HG02852 (cell line): ENCODE measurements around the gene ARHGAP44.
"Not testable (repeated sequence)": the region's sequence is repeated elsewhere in the genome, so short reads cannot be mapped to it uniquely, and the experiment has no call there.

Source experiments
- ATAC-seq: cut with Tn5 transposase; IDR thresholded peaks from one replicate; pipeline ENCODE4 v1.9.1; 2021; ENCODE audit warnings: mild to moderate bottlenecking, moderate library complexity; ENCODE audit not compliant: unreplicated experiment

The ARHGAP44 gene

DNA sequence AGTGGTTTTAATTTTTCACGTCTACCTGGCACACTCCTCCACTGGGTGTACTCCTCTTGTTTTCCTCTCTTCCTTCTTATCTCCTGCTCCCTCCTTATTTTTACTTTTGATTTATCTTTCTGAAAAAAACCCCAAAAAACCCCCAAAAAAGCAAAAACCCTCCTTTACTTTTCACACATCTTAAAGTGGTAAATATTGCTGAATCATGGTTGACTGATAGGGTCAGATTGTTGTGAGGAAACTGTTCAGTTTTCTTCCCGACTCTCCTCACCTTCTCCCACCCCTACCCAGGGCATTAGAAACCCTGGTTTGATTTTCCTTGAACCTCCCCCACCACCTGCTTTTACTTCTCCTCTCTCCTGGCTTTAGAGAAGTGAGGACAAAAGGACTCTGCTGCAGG, 25.4 kb downstream of the ARHGAP44 start:
- no peak for ATAC-seq

DNA sequence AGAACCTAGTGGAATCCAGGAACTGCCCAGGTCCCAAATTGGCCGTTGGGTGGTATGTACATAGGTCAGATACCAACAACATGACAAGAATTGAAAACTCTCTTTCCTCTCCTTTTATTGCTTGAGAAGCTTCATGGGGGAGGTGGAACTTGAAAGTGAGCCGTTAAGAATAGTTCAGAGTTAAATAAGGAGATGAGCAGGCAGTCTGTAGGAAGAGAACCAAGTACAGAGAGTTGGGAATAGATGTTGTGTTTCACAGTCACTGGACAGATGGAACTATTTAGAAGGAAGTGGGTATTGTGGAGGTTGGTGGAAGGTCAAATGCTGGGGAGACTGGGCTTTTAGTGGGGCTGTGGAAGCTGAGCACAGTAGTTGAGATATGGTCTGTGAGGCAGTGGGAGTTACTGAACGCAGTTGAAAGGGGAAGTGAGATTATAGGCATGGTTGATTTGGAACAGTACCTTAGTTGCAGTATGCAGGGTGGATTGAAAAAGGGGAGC, 26.4 kb downstream of the ARHGAP44 start:
- peak; percentile 100 for ATAC-seq

DNA sequence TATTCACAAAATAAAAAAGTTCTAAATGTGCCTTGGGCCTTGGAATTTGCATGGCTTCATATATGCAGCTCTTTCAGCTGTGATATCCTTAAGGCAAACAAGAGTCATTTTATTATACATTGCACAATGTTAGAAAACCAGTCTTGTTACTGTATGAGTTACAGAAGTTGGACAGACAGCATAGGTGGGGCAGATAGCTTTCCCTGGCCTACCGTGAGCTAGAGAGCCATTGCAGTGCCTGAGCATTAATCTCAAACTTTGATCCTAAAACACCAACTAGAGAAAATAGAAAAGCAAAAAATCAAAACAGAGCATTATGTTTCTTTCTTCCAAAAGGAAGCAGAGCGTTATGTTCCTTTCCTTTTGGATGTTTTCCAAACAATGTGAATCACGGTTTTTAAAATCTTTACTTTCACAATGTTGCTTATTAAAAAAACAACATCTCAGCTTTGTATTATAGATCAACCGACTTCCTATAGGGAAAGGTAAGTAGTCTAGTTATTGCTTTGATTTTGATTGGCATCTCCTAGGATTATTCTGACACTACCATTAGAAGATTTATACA, 32.2 kb downstream of the ARHGAP44 start:
- no peak for ATAC-seq

DNA sequence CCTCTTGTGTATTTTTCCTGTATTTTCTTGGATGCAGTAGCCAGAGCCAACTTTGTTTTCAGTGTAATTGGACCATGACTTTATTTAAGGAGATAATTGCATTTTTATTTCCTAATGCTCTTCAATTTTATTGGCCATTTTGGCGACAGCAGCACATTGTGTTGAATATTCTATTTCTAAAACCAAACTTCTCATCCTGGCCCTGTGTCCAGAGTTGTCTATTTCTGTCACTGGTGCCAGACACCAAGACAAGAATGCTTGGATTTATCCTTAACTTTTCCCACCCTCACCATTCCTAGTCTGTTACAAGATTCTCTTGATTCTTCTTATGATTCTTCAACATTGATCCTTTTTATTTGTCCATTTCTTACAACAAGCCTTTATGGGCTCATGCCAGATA, 37.1 kb downstream of the ARHGAP44 start:
- no peak for ATAC-seq

DNA sequence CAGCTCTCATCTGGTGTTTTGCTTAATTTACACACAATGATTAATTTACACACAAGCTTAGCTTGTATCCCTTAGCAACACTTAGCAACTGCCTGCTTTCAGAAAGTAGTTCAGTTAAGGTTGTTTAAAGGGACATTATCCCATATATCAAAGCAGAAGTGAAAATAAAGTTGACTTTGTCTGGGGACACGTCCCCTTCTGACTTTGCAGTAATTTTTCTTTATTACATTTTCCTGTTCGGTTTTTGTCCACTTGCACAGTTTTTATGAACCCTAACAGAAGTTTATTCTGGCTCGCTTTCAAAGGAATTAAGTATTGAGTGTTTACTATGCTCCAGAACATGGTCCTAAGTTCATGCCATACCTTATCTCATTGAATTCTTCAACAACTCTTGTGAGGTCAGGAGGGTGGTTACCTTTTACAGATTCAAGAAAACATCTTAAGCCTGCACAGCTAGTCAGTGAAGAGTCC, 41.5 kb downstream of the ARHGAP44 start:
- no peak for ATAC-seq

DNA sequence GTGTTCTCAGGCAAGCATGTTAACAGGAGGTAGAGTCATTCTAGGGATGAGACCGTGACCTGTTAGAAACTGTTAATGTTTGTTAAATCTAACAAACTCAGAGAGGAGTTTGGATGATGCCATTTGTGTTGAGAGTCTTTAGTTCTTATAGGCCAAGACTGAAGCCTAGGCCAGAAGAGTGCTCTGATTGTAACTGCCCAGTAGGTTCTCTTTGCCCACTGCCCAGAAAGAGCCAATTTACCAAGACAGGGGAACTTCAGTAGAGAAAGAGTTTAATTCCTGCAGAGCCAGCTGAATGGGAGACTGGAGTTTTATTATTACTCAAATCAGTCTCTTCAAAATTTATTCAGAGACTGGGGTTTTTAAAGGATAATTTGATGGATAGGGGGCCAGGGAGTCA, 42.5 kb downstream of the ARHGAP44 start:
- no peak for ATAC-seq

DNA sequence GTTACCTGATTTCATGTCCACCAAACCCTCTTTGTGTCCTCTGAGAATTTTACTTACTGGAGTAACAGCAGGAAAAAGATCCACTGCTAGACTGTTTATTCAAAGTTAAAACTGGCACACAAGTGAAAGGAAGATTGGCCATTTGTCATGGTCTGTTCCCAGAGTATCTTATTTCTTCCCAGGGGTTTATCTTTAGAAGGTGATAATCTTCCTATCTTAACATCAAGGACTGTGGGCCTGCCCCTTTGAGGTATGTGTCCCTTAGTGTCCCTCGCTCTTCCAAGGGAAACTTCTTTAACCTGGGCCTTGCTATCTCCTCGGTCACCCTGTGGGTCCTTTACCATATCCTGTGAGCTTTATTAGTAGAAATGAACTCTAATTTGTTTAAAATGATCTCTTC, 49.7 kb downstream of the ARHGAP44 start:
- no peak for ATAC-seq

DNA sequence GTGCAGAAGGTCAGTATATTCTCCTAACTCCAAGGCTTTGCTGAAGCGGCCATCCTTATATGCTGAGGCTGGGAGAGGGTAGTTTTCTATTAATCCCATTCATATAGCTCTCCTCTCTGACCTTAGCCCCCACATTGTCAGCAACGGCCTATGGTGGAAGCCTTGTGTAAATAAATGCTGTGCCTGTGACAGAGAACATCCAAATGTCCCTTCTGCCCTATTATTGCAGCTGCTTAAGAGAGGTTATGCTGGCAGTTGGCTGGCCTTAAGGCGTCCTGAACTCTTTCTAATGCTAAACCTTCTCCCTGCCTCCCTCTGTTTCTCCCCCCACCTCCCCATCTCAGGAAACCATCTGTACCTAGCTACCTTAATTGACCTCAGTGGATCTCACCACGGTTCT, 53.6 kb downstream of the ARHGAP44 start:
- ATAC-seq: no peak

DNA sequence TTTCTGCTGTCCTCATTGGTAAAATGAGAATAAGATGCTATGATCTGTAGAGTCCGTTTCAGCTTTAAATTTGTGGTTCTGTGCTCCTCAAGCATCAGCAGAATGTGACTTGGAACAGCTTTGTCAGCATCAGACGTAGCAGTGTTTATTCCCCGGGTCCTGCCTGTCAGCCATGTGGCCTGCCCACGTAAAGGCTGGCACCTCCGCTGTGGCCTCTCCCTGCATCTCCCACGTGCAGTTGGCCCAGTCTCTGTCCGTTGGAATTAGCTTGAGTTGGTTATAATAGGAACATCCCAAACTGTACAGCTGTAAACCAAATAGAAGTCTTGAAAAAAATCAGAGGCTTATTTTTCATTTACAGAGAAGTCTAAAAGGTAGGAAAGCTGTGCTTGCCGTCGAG, 61.7 kb downstream of the ARHGAP44 start:
- ATAC-seq: no peak

DNA sequence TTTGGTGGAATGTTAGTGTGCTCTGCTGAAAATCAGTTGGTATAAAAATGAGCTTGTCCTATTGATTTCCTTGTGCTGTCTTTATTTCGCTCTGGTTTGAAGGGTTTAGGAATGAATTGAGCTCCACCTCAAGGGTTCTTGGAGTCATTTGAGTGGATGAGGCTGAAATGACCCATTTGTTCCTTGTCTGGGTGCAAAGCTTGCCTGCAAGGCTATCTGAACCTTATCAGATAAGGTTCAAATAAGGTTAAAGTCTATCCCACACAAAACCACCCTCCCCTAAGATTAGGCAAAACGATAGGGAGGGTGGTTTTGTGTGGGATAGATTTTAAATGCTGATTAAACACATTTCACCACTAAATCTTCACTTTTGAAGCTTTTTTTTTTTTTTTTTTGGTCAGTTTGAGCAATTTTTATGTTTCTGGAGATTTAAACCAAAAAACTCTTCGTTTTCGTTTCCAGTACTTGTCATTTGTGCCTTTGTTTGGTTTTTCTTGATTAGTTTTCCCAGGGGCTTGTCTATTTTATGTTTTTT, 62.7 kb downstream of the ARHGAP44 start:
- no peak for ATAC-seq

DNA sequence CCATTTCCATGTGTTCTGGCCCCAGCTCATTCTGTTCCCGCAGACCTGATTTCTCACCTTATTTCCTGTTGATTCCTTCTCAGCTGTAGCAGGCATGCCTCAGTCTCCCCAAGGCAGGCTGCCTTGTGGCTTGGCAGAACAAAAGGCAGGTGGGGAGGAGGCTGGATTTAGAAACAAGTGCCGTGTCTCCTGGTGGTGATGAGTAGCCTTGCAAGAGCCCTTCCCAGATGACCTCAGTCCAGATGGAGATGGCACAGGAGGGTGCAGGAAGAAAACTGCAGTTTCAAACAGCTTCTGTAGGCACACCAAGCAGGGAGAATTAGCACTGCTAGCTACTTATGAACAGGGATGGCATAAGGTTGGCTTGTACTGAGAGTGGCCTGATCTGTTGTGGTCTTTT, 64.6 kb downstream of the ARHGAP44 start:
- no peak for ATAC-seq

DNA sequence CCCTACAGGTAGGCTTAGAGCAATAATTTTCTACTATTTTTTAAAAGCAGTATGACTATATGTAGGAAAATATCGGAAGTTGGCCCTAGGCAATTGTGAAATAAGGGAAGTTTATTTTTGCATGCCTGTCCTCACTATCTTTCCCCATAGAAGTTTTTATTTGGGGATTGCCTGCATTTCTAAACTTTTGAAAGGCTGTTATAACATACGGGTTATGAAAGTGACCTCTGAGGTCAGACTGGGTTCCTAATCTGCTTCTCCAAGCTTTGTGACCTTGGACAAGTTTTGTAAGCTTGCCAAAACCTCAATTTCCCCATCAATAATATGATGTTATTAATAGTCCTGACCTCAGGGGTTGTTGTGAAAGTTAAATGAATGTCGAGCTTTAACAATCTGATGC, 67.1 kb downstream of the ARHGAP44 start:
- no peak for ATAC-seq

DNA sequence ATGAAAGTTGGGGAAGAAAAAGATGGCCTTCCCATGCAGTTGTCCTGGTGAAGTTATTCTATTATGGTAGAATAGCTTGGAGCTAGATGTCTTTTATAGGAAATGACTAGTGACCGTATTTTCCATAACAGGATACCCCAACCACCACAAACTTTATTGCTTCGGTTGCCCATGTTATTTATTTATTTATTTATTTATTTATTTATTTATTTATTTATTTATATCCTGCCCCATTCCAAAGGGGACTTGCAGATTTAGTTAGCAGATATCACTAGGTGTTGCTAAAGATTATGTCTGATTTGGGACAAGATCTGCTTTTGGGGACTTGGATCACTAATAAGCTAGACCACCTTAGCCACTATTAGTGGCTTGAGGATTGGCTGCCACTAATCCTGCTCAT, 68.3 kb downstream of the ARHGAP44 start:
- ATAC-seq: no peak

DNA sequence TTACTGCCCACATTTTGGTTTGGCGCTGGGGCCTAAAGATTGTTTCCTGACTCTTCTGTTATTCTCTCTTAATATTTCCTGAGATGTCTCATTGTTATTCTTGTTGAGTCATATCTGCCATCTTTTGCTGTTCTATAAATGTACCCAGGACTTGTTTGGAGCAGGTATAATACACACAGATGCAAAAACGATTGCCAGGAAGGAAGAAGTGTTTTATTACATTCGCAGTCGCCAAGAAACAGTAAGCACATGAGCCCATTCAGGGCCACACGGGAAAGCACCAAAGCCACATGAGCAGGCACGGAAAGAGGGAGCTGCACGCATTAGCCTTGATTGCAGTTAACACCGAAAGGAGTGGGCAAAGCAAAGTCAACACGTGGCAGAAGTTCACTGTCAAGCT, 70.2 kb downstream of the ARHGAP44 start:
- peak; percentile 76 for ATAC-seq

DNA sequence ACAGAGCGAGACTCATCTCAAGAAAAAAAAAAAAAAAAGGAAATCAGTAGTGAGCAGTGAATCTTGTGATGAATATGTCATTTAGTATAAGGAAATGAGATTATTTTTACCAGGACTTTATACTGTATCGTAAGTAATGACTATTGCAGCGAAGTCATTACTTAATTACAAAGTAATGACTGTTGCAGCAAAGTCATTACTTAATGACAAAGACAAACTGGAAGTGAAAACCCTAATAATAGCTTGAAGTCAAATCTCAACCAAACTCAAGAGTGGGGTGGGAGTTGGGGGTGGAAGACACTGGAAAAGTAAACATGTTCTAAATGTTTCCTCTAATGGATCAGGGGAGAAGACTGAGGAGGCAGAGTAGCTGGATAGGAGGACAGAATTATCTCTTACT, 76.5 kb downstream of the ARHGAP44 start:
- no peak for ATAC-seq

DNA sequence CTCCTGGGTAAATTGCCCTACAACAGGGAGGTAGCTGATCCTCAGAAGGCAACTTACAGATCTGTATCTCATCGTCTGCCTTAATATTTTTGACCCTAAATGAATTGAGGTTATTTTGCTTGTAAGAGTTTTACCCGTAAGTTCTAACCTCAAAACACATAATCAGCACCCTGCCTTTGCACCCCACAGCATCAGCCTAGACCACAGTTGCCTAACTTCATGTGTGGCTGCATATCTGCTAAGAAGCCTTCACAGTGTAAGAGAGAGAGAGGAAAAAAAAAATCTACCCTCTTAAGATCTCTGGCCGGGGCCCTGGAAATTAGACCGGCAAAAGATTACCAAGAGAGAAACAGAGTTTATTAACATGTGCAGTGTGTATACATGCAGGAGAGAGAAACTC, 76.9 kb downstream of the ARHGAP44 start:
- ATAC-seq: peak; percentile 41

DNA sequence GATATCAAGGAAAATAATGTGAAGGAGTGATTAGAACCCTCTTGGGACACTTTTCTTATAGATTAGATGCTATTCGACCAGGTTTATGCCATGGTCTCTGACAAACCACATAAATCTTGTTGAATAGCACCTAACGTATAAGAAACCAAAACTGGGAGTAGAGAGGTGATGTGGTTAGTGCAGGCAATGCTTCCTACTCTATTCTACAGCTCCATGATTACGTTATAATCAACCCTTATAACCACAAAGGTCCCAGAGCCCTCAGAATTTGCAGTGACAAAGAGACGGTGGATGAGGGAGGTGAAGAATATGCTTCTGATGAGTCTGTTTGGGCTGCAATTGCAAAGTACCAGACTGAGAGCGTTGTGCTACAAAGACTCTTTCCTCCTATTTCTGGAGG, 78.4 kb downstream of the ARHGAP44 start:
- no peak for ATAC-seq

DNA sequence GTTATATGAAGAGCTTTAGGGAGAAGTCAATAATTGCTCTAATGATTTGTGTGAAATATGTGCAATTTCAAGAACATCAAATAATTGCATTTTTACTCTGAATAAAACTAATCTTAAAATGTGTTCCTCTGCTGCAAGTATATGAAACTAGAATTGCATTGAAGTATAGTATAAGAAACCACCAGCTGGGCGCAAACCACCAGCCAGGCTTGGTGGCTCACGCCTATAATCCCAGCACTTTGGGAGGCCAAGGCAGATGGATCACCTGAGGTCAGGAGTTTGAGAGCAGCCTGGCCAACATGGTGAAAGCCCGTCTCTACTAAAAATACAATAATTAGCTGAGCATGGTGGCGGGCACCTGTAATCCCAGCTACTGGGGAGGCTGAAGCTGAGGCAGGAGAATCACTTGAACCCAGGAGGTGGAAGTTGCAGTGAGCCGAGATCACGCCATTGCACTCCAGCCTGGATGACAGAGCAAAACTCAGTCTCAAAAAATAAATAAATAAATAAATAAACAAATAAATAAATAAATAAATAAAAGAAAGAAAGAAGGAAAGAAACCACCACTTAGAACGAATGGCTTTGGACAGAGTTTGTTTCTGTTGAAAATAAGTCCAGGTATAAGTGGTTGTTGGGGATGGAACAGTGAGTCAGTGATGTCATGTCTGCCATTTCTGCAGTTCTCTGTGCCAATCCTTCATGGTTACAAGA, 84.3 kb downstream of the ARHGAP44 start:
- ATAC-seq: not testable (repeated sequence)

DNA sequence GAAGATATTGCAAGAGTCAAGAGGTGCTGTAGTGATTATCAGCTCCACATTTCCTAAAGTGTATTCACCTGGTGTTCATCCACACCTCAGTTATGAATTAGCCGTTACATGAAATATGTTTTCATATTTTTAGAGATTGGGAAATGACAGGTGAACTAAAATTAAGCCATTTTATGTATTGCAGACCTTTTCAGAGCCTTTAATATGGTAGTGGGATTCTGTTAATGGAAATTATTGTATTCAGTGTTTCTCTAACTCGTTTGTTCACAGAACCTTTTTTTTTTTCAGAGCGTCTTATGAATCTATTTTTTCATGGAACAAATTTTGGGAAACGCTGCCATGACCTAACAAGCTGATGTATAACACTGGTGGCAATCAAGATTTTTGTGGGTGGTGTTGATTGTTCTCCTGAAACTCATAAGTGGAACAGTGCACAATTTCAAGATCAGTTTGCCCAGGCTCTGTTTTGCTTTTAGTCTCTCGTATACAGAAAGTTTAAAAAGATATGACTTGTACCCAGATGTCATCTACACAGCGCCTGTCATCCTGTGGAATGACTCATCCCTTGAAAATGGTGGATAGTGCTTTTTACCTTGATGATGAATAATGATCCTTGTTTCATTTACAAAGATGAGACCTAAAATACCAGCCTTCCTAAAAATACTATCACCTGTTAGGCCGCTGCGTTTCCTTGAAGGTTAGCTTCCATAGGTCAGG, 88.8 kb downstream of the ARHGAP44 start:
- ATAC-seq: peak; percentile 55

DNA sequence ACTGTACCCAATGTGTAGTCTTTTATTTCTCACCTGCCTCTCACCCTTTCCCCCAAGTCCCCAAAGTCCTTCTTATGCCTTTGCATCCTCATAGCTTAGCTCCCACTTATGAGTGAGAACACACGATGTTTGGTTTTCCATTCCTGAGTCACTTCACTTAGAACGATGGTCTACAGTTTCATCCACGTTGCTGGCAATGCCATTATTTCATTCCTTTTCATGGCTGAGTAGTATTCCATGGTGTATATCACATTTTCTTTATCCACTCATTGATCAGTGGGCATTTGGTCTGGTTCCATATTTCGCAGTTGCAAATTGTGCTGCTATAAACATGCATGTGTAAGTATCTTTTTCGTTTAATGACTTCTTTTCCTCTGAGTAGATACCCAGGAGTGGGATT, 89.8 kb downstream of the ARHGAP44 start:
- not testable (repeated sequence) for ATAC-seq

DNA sequence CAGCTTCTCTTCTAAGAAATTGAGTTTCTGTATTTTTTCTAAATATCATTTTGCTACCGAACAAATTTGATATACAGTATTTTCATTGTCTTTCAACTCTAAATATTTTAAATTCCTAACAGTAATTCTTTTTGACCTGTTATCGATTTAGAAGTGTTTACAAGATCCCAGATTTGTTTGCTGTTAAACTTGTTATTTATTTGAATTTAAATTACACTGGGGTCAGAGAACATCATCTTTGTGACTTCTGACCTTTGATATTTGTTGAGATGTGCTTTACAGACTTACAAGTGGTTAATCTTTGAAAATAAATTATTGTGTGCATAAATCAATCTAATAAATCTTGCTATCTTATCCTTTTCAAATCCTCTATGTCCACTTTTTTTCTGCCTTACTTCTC, 94.2 kb downstream of the ARHGAP44 start:
- ATAC-seq: no peak

DNA sequence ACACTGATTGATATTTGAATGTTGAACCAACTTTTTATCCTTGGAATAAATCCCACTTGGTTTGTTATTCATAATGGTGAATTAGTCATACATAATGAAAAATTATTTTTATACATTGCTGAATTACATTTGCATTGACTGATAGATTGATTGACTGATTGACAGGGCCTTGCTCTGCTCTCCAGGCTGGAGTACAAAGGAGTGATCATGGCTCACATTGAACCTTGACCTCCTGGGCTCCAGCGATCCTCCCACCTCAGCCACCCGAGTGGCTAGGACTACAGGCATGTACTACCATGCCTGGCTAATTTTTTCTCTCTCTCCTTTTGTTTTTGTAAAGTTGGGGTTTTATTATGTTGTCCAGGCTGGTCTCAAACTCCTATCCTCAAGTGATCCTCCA, 97.8 kb downstream of the ARHGAP44 start:
- no peak for ATAC-seq
